RPMI7951 (cell line): ENCODE results near the gene GNGT2. TPM values are rescaled to one million over a fixed set of nuclear protein-coding genes. Genes with fewer than 3 reads are reported as not detected.
A peak's percentile ranks its signal among the peaks of the same experiment; 100 is the strongest.
"Not testable (repeated sequence)": the region's sequence is repeated elsewhere in the genome, so short reads cannot be mapped to it uniquely, and the experiment has no call there.

Source experiments
- DNase-seq: peaks from one replicate; pipeline ENCODE4 v3.0.0-alpha.2; 2012; ENCODE audit warnings: low read depth
- total RNA-seq: library from RNA; depleted of rRNA; stranded (reverse); fragments of >200 nt; shearing (Covaris generic); gene quantifications from 2 replicates; pipeline ENCODE4 v1.2.3, GENCODE V29; 2014; rRNA removed

The GNGT2 gene
- total RNA-seq, 1 experiment from 2014 or later: 0.60 TPM

DNA sequence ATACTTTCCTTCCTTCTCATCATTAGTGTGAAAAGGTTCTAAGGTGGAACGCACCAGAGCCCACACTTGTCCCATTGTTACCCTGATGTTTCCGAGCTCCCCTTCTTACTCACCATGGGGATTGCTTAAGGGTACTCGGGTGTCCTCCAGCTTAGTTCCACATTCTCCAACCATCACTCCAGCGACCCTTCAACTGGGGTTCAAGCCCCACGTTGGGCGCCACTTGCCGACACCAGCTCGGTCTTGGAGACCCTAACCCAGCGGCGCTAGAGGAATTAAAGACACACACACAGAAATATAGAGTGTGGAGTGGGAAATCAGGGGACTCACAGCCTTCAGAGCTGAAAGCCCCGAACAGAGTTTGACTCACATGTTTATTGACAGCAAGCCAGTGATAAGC lies 34.4 kb downstream of the GNGT2 start:
- DNase-seq: not testable (repeated sequence)

DNA sequence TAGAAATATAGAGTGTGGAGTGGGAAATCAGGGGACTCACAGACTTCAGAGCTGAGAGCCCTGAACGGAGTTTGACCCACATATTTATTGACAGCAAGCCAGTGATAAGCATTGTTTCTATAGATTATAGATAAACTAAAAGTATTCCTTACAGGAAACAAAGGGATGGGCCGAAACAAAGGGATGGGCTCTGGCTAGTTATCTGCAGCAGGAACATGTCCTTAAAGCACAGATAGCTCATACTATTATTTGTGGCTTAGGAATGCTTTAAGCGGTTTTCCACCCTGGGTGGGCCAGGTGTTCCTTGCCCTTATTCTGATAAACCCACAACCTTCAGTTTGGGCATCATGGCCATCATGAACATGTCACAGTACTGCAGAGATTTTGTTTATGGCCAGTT lies 39.7 kb downstream of the GNGT2 start:
- DNase-seq: not testable (repeated sequence)

DNA sequence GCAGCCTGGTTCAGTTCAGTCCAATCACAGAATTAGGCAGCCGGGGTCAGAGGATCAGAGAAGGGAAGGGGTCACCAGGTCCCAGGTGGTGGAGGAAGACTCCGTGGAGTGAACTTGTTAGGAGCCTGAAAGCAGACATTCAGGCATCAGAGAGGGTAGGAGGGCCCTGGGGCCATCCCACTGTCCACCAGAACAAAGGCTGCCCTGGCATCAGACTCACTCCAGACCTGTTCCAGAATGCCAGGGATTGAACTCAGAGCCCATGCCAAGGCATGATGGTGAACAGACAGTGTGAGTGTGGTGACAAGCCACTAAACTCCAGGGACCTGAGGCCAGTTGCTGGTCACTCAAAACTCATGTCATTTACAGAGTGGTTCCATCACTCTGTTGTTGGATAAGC lies 40.2 kb downstream of the GNGT2 start:
- no peak for DNase-seq

DNA sequence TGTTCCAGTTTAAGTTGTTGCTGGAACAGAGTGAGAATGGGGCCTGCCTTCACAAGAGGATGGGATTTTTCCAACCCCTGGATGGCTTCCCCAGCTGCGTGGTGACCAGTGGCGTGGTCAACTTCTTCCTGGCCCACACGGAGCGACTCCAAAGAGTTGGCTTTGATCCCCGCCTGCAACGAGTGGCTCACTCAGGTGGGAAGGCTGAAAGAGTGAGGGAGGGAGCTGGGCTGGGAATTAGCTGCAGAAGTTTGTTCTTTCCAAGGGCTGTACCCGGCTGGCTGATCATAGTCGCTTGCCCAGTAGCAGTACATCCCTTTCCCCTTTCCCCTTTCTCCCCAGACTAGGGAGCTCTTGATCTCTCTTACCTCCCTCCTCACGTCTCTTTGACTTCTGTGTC lies 41.7 kb downstream of the GNGT2 start:
- DNase-seq: no peak

DNA sequence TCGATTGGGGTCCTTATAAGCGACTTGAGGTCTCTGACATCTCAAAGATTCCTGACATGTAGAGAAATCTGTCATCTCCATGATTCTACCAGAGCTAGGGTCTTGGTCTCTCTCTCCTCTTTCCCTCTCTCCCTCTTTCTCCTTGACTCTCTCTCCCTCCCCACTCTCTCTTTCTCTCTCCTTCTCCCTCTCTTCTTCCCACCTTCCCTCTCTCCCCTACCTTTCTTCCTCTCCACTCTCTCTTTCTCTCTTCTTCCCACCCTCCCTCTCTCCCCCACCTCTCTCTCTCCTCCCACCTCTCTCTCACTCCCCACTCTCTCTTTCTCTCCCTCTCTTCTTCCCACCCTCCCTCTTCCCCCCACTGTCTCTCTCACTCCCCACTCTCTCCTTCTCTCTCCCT lies 45.2 kb downstream of the GNGT2 start:
- DNase-seq: no peak

DNA sequence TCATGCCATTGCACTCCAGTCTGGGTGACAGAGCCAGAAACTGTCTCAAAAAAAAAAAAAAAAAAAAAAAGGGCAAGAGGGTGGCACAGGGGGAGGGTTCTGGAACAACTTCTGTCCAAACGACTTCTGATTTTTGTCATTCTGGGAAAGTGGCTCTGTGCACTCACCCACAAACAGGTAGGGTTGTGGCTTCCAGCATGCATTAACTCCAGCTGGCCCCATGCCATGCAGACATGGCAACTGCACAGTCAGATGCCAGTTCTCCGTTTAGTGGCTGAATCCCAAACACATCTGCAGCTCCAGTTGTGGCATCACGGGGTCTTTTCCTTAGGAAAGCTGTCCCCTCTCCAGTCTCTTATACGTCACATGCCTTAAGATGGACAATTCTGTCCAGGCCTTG lies 47.5 kb downstream of the GNGT2 start:
- DNase-seq: no peak

DNA sequence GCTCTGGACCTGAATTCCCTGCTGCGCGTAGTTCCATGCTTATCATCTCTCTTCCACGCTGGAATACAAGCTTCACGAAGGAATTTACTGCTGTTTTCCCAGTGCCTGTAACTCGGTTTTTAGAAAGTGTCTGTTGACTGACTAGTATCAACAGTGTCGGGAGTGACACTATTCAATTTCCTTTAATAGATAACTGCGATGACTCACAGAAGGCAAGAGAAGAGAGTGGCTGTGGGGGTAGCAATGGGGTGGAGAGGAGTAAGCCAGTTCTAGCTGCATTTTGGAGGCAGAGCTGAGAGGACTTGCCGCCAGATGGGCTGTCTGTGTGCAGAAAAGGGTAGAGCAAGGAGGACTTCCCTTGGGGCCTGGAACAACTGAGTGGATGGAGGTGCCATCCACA lies 52.6 kb downstream of the GNGT2 start:
- DNase-seq: peak; percentile 23

DNA sequence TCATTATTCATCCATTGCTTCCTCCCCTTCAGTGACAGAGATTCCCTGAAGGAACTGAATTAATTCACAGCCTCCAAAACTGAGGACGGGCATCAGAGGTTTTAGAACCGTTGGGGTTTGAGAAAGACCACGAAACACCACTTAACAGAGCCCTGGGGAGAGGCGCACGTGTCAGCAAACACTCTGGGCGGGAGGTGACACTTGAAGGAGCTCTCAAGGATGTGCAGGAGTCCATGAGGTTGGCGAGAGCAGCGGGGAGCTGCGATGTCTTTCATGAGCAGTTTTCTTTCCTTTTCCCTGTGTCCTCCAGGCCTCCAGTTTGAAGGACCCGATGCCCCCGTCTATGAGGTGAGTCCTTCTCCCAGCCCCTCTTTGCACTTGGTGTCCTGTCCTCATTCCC lies 54.1 kb downstream of the GNGT2 start:
- DNase-seq: no peak

Other genes starting within 250 kb of the GNGT2 start
- not detected in 2 replicates for gene GIP, start 242.0 kb downstream of the GNGT2 start, total RNA-seq
- 4.0 and 5.0 TPM in 2 replicates for gene IGF2BP1, start 213.2 kb downstream of the GNGT2 start, total RNA-seq
- gene B4GALNT2, start 77.8 kb downstream of the GNGT2 start, total RNA-seq: not detected in 2 replicates
- gene ABI3, start 133 bp upstream of the GNGT2 start, total RNA-seq: 0.10 and 0.24 TPM in 2 replicates
- 0.48 TPM in 1 of 2 replicates, not detected in the other for gene PHOSPHO1, start 20.2 kb upstream of the GNGT2 start, total RNA-seq
- gene ZNF652, start 151.7 kb upstream of the GNGT2 start, total RNA-seq: 10.9 and 11.4 TPM in 2 replicates
- gene PHB1, start 204.3 kb upstream of the GNGT2 start, total RNA-seq: 146 and 208 TPM in 2 replicates